Activated CD4-positive, alpha-beta T cell treated with anti-CD3 and anti-CD28 coated beads, Interleukin-10, Interleukin-2, amounts not matched to agents 100 ng/mL and 50 ng/mL, durations not matched to agents 16 hours and 8 hours (primary cell): Measurements from ENCODE around the gene EPM2A.

ENCODE experiments used
- DNase-seq: peaks from one replicate; pipeline ENCODE4 v3.0.0-alpha.2; 2020

The EPM2A gene

GRCh38 chr6:145588981-145589380 lies 146.3 kb downstream of the EPM2A start:
- no peak for DNase-seq

GRCh38 chr6:145587334-145587733 lies 148.0 kb downstream of the EPM2A start:
- DNase-seq: no peak

- DNase-seq: no peak
These were observed 151.6 kb downstream of the EPM2A start for GRCh38 chr6:145583753-145584152.
